KMS-11 (cell line): ENCODE results near the gene FLRT1.

ENCODE experiments used
- H2AFZ ChIP-seq: fragments of 200-600 bp; sonication (generic); 2 replicates; pipeline ENCODE4 v1.6.1; 2016; ENCODE audit warnings: antibody characterized with exemption, mixed run types, low read depth
- H3K27ac ChIP-seq: fragments of 200-600 bp; sonication (generic); 2 replicates; pipeline ENCODE4 v1.6.1; 2016; ENCODE audit warnings: mild to moderate bottlenecking, mixed run types
- H3K27me3 ChIP-seq: fragments of 200-600 bp; sonication (generic); 2 replicates; pipeline ENCODE4 v1.6.1; 2017; ENCODE audit warnings: mild to moderate bottlenecking, low read depth, mixed run types, moderate library complexity; ENCODE audit not compliant: insufficient read depth
- H3K36me3 ChIP-seq: fragments of 200-600 bp; sonication (generic); 2 replicates; pipeline ENCODE4 v1.6.1; 2017; ENCODE audit warnings: mild to moderate bottlenecking, mixed run types; ENCODE audit not compliant: insufficient read depth
- H3K4me1 ChIP-seq: fragments of 200-600 bp; sonication (generic); 2 replicates; pipeline ENCODE4 v1.6.1; 2016; ENCODE audit warnings: mild to moderate bottlenecking, low read depth, mixed run types; ENCODE audit not compliant: poor library complexity, severe bottlenecking
- H3K4me2 ChIP-seq: fragments of 200-600 bp; sonication (generic); 2 replicates; pipeline ENCODE4 v1.7.0; 2016; ENCODE audit warnings: mild to moderate bottlenecking, mixed run types
- H3K4me3 ChIP-seq: fragments of 200-600 bp; sonication (generic); IDR thresholded peaks from 2 replicates; pipeline ENCODE4 v1.6.1; 2017; ENCODE audit warnings: low read depth, low read length, mixed read lengths; ENCODE audit not compliant: insufficient read depth
- H3K79me2 ChIP-seq: fragments of 200-600 bp; sonication (generic); 2 replicates; pipeline ENCODE4 v1.6.1; 2016; ENCODE audit warnings: low read depth, mixed run types; ENCODE audit not compliant: insufficient read depth
- H3K9ac ChIP-seq: fragments of 200-600 bp; sonication (generic); 2 replicates; pipeline ENCODE4 v1.6.1; 2016; ENCODE audit warnings: mild to moderate bottlenecking, mixed run types
- H4K20me1 ChIP-seq: fragments of 200-600 bp; sonication (generic); 2 replicates; pipeline ENCODE4 v1.6.1; 2016; ENCODE audit warnings: mild to moderate bottlenecking, mixed run types; ENCODE audit not compliant: insufficient read depth
- CTCF ChIP-seq: fragments of 200-600 bp; sonication (generic); conservative IDR thresholded peaks from 2 replicates; pipeline ENCODE4 v1.6.1; 2017; ENCODE audit warnings: low read depth, mild to moderate bottlenecking, antibody characterized with exemption, low read length, moderate library complexity, mixed read lengths

FLRT1 gene

GRCh38 chr11:64028398-64029115 is 7.2 kb upstream of the FLRT1 start:
- Histone ChIP-seq H3K79me2 (no peaks in the 10 kb centered on the region), H2AFZ (no peak overlapping the region), H3K4me3 (no peak overlapping the region), H3K4me1 (peaks cover 11% of the 10 kb centered on the region), H3K9ac (no peak overlapping the region), H4K20me1 (no peaks in the 10 kb centered on the region), H3K4me2 (no peak overlapping the region), H3K27me3 (no peaks in the 10 kb centered on the region), H3K36me3 (no peaks in the 10 kb centered on the region), H3K27ac (no peak overlapping the region)
- no peak for TF ChIP-seq CTCF

GRCh38 chr11:64029773-64030172 is 6.0 kb upstream of the FLRT1 start:
- Histone ChIP-seq H3K27me3 (no peaks in the 10 kb centered on the region), H3K36me3 (no peaks in the 10 kb centered on the region), H2AFZ (no peak overlapping the region), H3K9ac (no peak overlapping the region), H3K4me2 (no peak overlapping the region), H3K79me2 (no peaks in the 10 kb centered on the region), H3K4me3 (no peak overlapping the region), H3K27ac (no peak overlapping the region), H4K20me1 (no peaks in the 10 kb centered on the region), H3K4me1 (peaks cover 9% of the 10 kb centered on the region)
- no peak for TF ChIP-seq CTCF

- Histone ChIP-seq H3K4me2 (no peak overlapping the region), H3K4me1 (no peaks in the 10 kb centered on the region), H3K36me3 (no peaks in the 10 kb centered on the region), H3K9ac (no peak overlapping the region), H3K27ac (no peak overlapping the region), H3K27me3 (no peaks in the 10 kb centered on the region), H4K20me1 (no peaks in the 10 kb centered on the region), H2AFZ (no peak overlapping the region), H3K4me3 (no peak overlapping the region), H3K79me2 (no peaks in the 10 kb centered on the region)
- no peak for TF ChIP-seq CTCF
Observed at GRCh38 chr11:64031001-64031400, 4.7 kb upstream of the FLRT1 start.

DNA sequence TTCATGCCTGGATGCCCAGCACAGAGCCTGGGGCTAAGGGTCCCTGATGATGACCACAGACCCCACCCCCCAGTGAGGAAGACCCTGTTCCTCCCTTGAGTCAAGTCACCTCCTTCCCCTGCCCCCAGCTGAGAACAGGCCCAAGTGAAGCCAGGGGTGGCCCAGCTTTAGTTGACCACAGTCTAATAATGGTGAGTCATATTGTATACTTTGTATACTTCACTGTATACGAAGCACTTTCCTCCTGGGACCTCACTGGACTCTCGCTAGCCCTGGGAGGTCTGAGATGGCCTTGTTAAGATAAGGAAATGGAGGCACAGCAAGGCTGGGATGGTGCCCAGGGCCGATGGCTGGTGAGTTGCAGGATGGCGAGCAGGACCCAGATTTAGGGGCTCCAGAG is 3.7 kb upstream of the FLRT1 start:
- Histone ChIP-seq H3K4me3 (no peak overlapping the region), H3K27ac (no peak overlapping the region), H3K4me1 (no peaks in the 10 kb centered on the region), H3K36me3 (no peaks in the 10 kb centered on the region), H2AFZ (no peak overlapping the region), H4K20me1 (no peaks in the 10 kb centered on the region), H3K79me2 (no peaks in the 10 kb centered on the region), H3K27me3 (no peaks in the 10 kb centered on the region), H3K9ac (no peak overlapping the region), H3K4me2 (no peak overlapping the region)
- TF ChIP-seq CTCF = no peak
